Activated T-cell treated with anti-CD3 and anti-CD28 coated beads, Interleukin-2, amount 50 U/mL, for 4 hours (primary cell): ENCODE results near the gene WTAP. TPM values are rescaled to one million over a fixed set of nuclear protein-coding genes. Genes with fewer than 3 reads are reported as not detected.
"Not testable (repeated sequence)": the region's sequence is repeated elsewhere in the genome, so short reads cannot be mapped to it uniquely, and the experiment has no call there.

ENCODE experiments used
- ATAC-seq, 2 donors: fragments of 200-7000 bp; cut with Tn5 transposase; one replicate each; pipeline ENCODE4 v1.10.0; 2021
- DNase-seq: peaks from one replicate; pipeline ENCODE4 v3.0.0-alpha.2; 2020
- H3K27me3 Mint-ChIP-seq: one replicate; pipeline ENCODE4 v1.8.0; 2021; ENCODE audit warnings: low read depth, mixed read lengths
- H3K36me3 Mint-ChIP-seq: one replicate; pipeline ENCODE4 v1.8.0; 2022; ENCODE audit warnings: mixed read lengths; ENCODE audit not compliant: insufficient read depth
- H3K4me1 Mint-ChIP-seq: one replicate; pipeline ENCODE4 v1.8.0; 2021; ENCODE audit warnings: low read depth, mixed read lengths
- H3K4me3 Mint-ChIP-seq: one replicate; pipeline ENCODE4 v1.8.0; 2021; ENCODE audit warnings: mild to moderate bottlenecking, moderate library complexity, mixed read lengths
- H3K9me3 Mint-ChIP-seq: one replicate; pipeline ENCODE4 v1.8.0; 2021; ENCODE audit warnings: mixed read lengths
- total RNA-seq, 3 donors: library from RNA; stranded (reverse); gene quantifications; one replicate each; pipeline ENCODE4 v1.2.1, GENCODE V29; 2021

Gene WTAP
- total RNA-seq, 3 donors from 2014 or later: 103 to 108 (median 104) TPM

- ATAC-seq (no peak), DNase-seq (no peak)
- Mint-ChIP-seq H3K4me3 (no peak overlapping the region), H3K9me3 (no peaks in the 10 kb centered on the region), H3K36me3 (no peaks in the 10 kb centered on the region), H3K4me1 (peaks cover 3% of the 10 kb centered on the region), H3K27me3 (no peaks in the 10 kb centered on the region)
These were observed 12.9 kb upstream of the WTAP start for GRCh38 chr6:159714404-159714803.

DNA sequence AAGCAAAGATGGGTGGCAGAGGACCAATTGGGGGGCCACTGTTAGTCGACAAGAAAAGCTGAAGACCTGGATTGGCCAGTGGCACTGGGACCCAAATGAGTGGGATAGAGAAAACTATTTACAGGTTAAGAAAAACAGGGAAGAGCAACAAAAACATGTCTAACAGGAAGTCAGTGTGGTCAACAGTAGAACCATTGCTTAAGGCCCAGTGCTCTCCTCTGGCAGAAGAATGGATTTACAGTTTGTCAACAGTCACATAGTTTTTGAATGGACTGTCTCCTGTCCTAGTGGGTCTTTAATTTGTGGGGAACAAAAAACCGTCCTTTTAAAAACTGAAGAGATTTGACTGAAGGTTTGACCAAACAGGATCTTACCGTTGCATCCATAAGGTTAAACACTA, 12.1 kb upstream of the WTAP start:
- DNase-seq: no peak
- ATAC-seq: no peak
- no peak overlapping the region for H3K4me3 Mint-ChIP-seq
- no peaks in the 10 kb centered on the region for H3K36me3 Mint-ChIP-seq
- H3K4me1 Mint-ChIP-seq: peaks cover 3% of the 10 kb centered on the region
- no peaks in the 10 kb centered on the region for H3K9me3 Mint-ChIP-seq
- no peaks in the 10 kb centered on the region for H3K27me3 Mint-ChIP-seq

- Mint-ChIP-seq H3K4me1 (peaks cover 3% of the 10 kb centered on the region), H3K36me3 (no peaks in the 10 kb centered on the region), H3K4me3 (no peak overlapping the region), H3K27me3 (no peaks in the 10 kb centered on the region), H3K9me3 (no peaks in the 10 kb centered on the region)
- DNase-seq (no peak), ATAC-seq (no peak)
These were observed 11.7 kb upstream of the WTAP start for GRCh38 chr6:159715605-159716004.

DNA sequence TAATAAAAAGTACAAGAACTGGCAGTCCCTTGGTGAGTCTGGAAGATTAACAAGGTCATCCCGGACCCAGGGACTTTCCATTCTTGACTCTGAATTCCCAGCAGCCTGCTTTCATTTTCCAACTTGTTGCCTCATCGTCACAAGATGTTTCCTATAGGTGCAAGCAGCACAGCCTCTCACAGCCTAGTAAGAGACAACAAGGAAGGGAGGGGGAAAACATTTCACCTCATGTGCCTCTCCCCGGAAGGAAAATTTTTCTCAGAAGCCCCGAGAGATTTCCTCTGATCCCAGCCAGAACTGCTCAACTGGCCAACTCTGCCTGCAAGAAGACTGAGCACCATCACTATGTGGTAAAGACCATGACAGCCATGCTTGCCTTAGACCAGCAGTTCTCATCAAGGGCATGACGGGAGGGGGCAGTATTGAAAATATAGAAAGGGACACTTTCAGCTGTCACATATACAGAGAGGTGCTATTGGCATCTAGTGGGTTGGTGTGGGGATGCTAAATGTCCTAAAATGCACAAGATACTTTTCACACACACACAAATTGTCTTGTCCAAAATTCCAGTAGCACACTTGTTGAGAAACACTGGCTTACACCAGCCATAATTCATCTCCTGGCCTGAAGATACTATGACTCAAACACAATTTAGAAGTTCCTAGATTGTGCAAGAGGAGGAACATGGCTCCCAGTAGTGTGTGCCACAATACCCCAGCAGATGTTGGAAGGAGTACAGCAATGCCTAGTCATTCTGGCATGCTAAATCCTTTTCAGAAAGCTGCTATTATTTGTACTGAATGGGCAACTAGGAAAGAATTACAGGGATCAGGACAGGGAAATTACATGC, 10.8 kb upstream of the WTAP start:
- no peak for DNase-seq
- ATAC-seq: no peak
- Mint-ChIP-seq H3K4me1 (peaks cover 3% of the 10 kb centered on the region), H3K9me3 (no peaks in the 10 kb centered on the region), H3K27me3 (no peaks in the 10 kb centered on the region), H3K4me3 (no peak overlapping the region), H3K36me3 (no peaks in the 10 kb centered on the region)

DNA sequence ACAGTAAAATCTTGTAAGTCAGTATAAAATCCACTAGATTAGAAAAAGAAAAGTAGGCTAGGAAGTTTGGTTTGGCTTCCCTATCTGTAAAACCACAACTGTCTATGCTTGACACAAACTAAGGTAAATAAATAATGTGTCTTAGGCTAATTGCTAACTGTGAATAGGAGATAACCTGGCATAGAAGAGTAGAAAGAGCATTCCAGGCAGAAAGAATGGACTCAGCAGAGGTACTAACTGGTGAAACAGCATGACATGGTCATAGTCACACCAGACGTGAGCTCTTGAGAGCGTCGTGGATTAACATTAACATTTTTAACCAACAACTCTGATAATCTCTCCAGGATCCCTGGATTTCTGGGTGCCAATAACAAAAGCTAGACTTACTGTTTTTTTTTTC, 8.7 kb upstream of the WTAP start:
- peaks cover 10% of the 10 kb centered on the region for H3K36me3 Mint-ChIP-seq

DNA sequence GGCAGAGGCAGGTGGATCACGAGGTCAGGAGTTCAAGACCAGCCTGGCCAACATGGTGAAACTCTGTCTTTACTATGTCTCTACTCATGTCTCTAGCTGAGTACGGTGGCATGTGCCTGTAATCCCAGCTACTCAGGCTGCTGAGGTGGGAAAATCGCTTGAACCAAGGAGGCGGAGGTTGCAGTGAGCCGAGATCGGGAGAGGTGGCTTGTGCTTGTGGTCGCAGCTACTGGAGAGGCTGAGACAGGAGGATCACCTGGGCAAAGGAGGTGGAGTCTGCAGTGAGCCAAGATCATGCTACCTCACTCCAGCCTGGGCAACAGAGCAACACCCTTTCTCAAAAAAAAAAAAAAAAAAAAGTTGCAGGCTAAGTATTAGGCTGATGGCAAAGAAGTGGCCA, 8.0 kb upstream of the WTAP start:
- H3K4me1 Mint-ChIP-seq: peaks cover 9% of the 10 kb centered on the region
- H3K9me3 Mint-ChIP-seq: no peaks in the 10 kb centered on the region
- no peak for DNase-seq
- H3K27me3 Mint-ChIP-seq: no peaks in the 10 kb centered on the region
- H3K4me3 Mint-ChIP-seq: no peak overlapping the region
- peaks cover 10% of the 10 kb centered on the region for H3K36me3 Mint-ChIP-seq
- no peak for ATAC-seq

More for the DNA sequence above, 8.7 kb upstream of the WTAP start:
- DNase-seq (no peak), ATAC-seq (no peak)
- Mint-ChIP-seq H3K4me1 (peaks cover 9% of the 10 kb centered on the region), H3K9me3 (no peaks in the 10 kb centered on the region), H3K4me3 (no peak overlapping the region), H3K27me3 (no peaks in the 10 kb centered on the region)

GRCh38 chr6:159720708-159721107, 6.6 kb upstream of the WTAP start:
- no peaks in the 10 kb centered on the region for H3K27me3 Mint-ChIP-seq
- peaks cover 6% of the 10 kb centered on the region for H3K4me1 Mint-ChIP-seq
- peaks cover 10% of the 10 kb centered on the region for H3K36me3 Mint-ChIP-seq
- DNase-seq (peak; percentile 17), ATAC-seq (no peak)
- H3K4me3 Mint-ChIP-seq: no peak overlapping the region
- H3K9me3 Mint-ChIP-seq: no peaks in the 10 kb centered on the region

DNA sequence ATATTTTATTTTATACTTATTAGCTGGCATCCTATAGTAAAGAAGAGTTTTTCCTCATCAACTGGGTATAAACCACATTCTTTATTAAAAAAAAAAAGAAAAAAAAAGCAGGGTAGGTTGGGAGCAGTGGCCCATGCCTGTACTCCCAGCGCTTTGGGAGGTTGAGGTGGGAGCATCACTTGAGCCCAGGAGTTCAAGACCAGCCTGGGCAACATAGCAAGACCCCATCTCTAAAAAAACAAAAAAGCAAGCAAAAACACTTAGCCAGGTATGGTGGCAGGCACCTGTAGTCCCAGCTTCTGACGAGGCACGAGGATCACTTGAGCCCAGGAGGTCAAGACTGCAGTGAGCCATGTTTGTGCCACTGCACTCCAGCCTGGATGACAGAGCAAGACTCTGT, 5.3 kb upstream of the WTAP start:
- not testable (repeated sequence) for ATAC-seq, H3K9me3 Mint-ChIP-seq, H3K27me3 Mint-ChIP-seq, DNase-seq, H3K36me3 Mint-ChIP-seq, H3K4me3 Mint-ChIP-seq
- peaks cover 14% of the 10 kb centered on the region for H3K4me1 Mint-ChIP-seq

- H3K36me3 Mint-ChIP-seq: peaks cover 10% of the 10 kb centered on the region
- H3K4me1 Mint-ChIP-seq: peaks cover 14% of the 10 kb centered on the region
- ATAC-seq (no peak), DNase-seq (no peak)
- no peaks in the 10 kb centered on the region for H3K27me3 Mint-ChIP-seq
- no peak overlapping the region for H3K4me3 Mint-ChIP-seq
- no peaks in the 10 kb centered on the region for H3K9me3 Mint-ChIP-seq
These were observed 4.7 kb upstream of the WTAP start for GRCh38 chr6:159722655-159723054.

- peaks cover 10% of the 10 kb centered on the region for H3K36me3 Mint-ChIP-seq
These were observed 4.0 kb upstream of the WTAP start for GRCh38 chr6:159723259-159723658.

DNA sequence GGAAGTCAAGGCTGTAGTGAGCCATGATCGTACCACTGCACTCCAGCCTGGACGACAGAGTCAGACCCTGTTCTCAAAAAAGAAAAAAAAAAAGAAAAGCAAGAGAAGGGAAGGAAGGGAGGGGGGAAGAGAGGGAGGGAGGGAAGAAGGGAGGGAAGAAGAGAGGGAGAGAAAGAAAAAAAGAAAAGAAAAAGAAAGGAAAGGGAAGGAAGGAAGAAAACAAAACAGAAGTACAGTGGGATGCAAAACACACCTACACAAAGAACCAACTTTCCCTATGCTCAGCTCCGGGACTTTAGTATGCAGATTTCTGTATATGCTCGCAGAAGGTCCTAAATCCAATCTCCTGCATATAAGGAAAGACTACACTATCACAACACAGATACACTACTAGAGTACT, 2.5 kb upstream of the WTAP start:
- Mint-ChIP-seq H3K4me3 (peak overlapping the region; percentile 31), H3K4me1 (peaks cover 27% of the 10 kb centered on the region)
- ATAC-seq: no peak

More at GRCh38 chr6:159723259-159723658, 4.0 kb upstream of the WTAP start:
- Mint-ChIP-seq H3K4me1 (peaks cover 14% of the 10 kb centered on the region), H3K27me3 (no peaks in the 10 kb centered on the region), H3K4me3 (no peak overlapping the region), H3K9me3 (no peaks in the 10 kb centered on the region)
- ATAC-seq: no peak
- no peak for DNase-seq

DNA sequence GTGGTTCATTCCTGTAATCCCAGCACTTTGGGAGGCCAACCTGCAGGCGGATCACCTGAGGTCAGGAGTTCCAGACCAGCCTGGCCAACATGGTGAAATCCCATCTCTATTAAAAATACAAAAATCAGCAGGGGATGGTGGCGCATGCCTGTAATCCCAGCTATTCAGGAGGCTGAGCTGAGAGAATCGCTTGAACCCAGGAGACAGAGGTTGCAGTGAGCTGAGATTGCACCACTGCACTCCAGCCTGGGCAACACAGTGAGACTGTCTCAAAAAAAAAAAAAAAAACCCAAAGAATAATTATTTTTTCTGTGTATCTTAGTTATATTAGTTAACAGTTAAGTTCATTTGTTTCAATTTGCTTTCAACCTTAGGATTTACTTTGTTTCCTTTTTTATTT, 2.1 kb upstream of the WTAP start:
- H3K4me3 Mint-ChIP-seq: peak overlapping the region; percentile 31
- peaks cover 32% of the 10 kb centered on the region for H3K4me1 Mint-ChIP-seq
- ATAC-seq, DNase-seq, H3K9me3 Mint-ChIP-seq, H3K27me3 Mint-ChIP-seq, H3K36me3 Mint-ChIP-seq: not testable (repeated sequence)

More for the DNA sequence above, 2.5 kb upstream of the WTAP start:
- H3K27me3 Mint-ChIP-seq: no peaks in the 10 kb centered on the region
- DNase-seq: no peak
- H3K36me3 Mint-ChIP-seq: peaks cover 10% of the 10 kb centered on the region
- H3K9me3 Mint-ChIP-seq: no peaks in the 10 kb centered on the region

GRCh38 chr6:159726255-159726917, 920 bp upstream of the WTAP start:
- Mint-ChIP-seq H3K4me3 (peak overlapping the region; percentile 92), H3K27me3 (no peaks in the 10 kb centered on the region), H3K4me1 (peaks cover 43% of the 10 kb centered on the region), H3K36me3 (peaks cover 13% of the 10 kb centered on the region), H3K9me3 (no peaks in the 10 kb centered on the region)
- DNase-seq (no peak), ATAC-seq (peak; percentile 7 to 15)

DNA sequence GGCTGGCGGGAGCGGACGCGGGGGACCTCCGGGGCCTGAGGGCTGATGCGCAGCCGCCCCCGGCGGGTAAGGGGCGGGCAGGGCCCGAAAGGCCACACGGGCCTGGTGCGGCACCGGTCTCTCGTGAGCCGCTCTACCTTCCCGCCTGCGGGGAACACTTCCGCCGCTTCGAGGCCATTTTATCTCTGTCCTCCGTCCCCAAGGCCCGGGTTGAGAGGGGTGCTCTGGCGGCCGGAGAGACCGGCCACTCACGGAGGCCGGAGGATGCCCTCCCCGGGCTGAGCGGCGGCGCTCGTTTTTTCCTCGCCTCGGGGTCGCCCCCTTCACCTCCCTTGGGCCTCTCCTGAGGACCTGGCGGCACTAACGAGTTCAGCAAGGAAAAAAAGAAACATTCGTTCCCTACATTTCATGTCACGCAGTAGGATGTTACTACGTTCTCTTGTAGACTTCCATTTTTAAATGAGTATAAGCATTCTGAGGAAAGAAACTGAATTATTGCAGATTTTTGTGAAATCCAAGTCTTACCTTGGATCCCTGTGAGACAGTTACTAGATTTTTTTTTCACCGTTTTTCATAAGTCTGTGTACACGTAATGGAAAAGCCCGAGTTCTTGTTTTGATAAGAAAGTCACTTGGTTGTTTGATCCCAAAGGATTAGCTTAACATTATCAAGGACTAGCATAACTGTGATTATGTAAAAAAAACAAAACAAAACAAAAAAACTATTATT, 575 bp downstream of the WTAP start:
- H3K27me3 Mint-ChIP-seq: no peaks in the 10 kb centered on the region
- H3K9me3 Mint-ChIP-seq: no peaks in the 10 kb centered on the region
- DNase-seq: no peak
- peaks cover 46% of the 10 kb centered on the region for H3K4me1 Mint-ChIP-seq
- peaks cover 10% of the 10 kb centered on the region for H3K36me3 Mint-ChIP-seq
- ATAC-seq: peak; percentile 44 to 49
- H3K4me3 Mint-ChIP-seq: peak overlapping the region; percentile 91
